DND-41 (cell line): ENCODE measurements around the gene LMF2.

ENCODE experiments used
- ATAC-seq: fragments of 200-7000 bp; cut with Tn5 transposase; 3 replicates; pipeline ENCODE4 v1.9.1; 2021; ENCODE audit warnings: low read depth; ENCODE audit not compliant: insufficient read depth
- DNase-seq: peaks from one replicate; pipeline ENCODE4 v3.0.0-alpha.2; 2020
- H2AFZ ChIP-seq: 2 replicates; pipeline ENCODE4 v1.6.0; 2012; ENCODE audit warnings: low read depth, low read length
- H3K27ac ChIP-seq: 2 replicates; pipeline ENCODE4 v1.5.1; 2012; ENCODE audit warnings: low read length, inconsistent platforms
- H3K27me3 ChIP-seq: fragments of 200-600 bp; sonication (generic); 2 replicates; pipeline ENCODE4 v1.6.0; 2012; ENCODE audit warnings: low read length, mild to moderate bottlenecking, inconsistent platforms; ENCODE audit not compliant: insufficient read depth, poor library complexity
- H3K36me3 ChIP-seq: 2 replicates; pipeline ENCODE4 v1.5.1; 2012; ENCODE audit warnings: low read length, inconsistent platforms; ENCODE audit not compliant: insufficient read depth
- H3K4me1 ChIP-seq: 2 replicates; pipeline ENCODE4 v1.5.1; 2012; ENCODE audit warnings: mild to moderate bottlenecking, low read length; ENCODE audit not compliant: insufficient read depth
- H3K4me2 ChIP-seq: 2 replicates; pipeline ENCODE4 v1.6.0; 2012; ENCODE audit warnings: mild to moderate bottlenecking, moderate library complexity, low read length, inconsistent platforms; ENCODE audit not compliant: insufficient read depth
- H3K4me3 ChIP-seq, 2 experiments: fragments of 200-600 bp in 1 of 2; shearing (Covaris generic) in 1 of 2; 2 replicates each; pipeline ENCODE4 v1.5.1; 2012 to 2016; ENCODE audit warnings: inconsistent platforms in 2 of 2, low read length in 2 of 2, mild to moderate bottlenecking in 2 of 2, low read depth in 1 of 2, moderate library complexity in 1 of 2
- H3K79me2 ChIP-seq: 2 replicates; pipeline ENCODE4 v1.6.0; 2012; ENCODE audit warnings: low read length, inconsistent platforms; ENCODE audit not compliant: insufficient read depth
- H3K9ac ChIP-seq: 2 replicates; pipeline ENCODE4 v1.6.0; 2012; ENCODE audit warnings: low read depth, mild to moderate bottlenecking, inconsistent platforms, low read length, moderate library complexity
- H3K9me3 ChIP-seq: 2 replicates; pipeline ENCODE4 v1.5.1; 2012; ENCODE audit warnings: low read length, moderate library complexity, mild to moderate bottlenecking, inconsistent platforms; ENCODE audit not compliant: insufficient read depth, severe bottlenecking
- H4K20me1 ChIP-seq: 2 replicates; pipeline ENCODE4 v1.6.0; 2012; ENCODE audit warnings: low read length; ENCODE audit not compliant: insufficient read depth
- CTCF ChIP-seq: IDR thresholded peaks from 2 replicates; pipeline ENCODE4 v1.5.1; 2012; ENCODE audit warnings: borderline replicate concordance, low read length, moderate library complexity, mild to moderate bottlenecking; ENCODE audit not compliant: poor library complexity, severe bottlenecking; ENCODE audit errors: extremely low read depth
- EZH2 ChIP-seq: IDR thresholded peaks from 3 replicates; pipeline ENCODE4 v1.6.1; 2012; ENCODE audit warnings: borderline replicate concordance, low read depth, mild to moderate bottlenecking, moderate library complexity, low read length, inconsistent platforms; ENCODE audit not compliant: severe bottlenecking

The LMF2 gene

GRCh38 chr22:50454556-50455075 lies 52.9 kb downstream of the LMF2 start:
- H2AFZ ChIP-seq = no peak overlapping the region
- no peak for ATAC-seq
- H3K27me3 ChIP-seq = no peaks in the 10 kb centered on the region
- no peak overlapping the region for H3K27ac ChIP-seq
- DNase-seq = no peak
- no peaks in the 10 kb centered on the region for H3K4me1 ChIP-seq
- no peak overlapping the region for H3K9ac ChIP-seq
- no peaks in the 10 kb centered on the region for H3K9me3 ChIP-seq
- H3K4me3 ChIP-seq = no peak overlapping the region
- peaks cover 89% of the 10 kb centered on the region for H3K36me3 ChIP-seq
- H4K20me1 ChIP-seq = peaks cover 46% of the 10 kb centered on the region
- no peak overlapping the region for H3K4me2 ChIP-seq
- peaks cover 9% of the 10 kb centered on the region; the same call in 1 of the 2 replicates for H3K79me2 ChIP-seq
- no peak for TF ChIP-seq EZH2
- no peak for TF ChIP-seq CTCF
